Activated CD4-positive, alpha-beta T cell treated with anti-CD3 and anti-CD28 coated beads, Interleukin-2, amount 10 ng/mL, durations not matched to agents 7 days and 5 days (primary cell): ENCODE results near the gene ETV3. TPM values are rescaled to one million over a fixed set of nuclear protein-coding genes. Genes with fewer than 3 reads are reported as not detected.
"Not testable (repeated sequence)": the region's sequence is repeated elsewhere in the genome, so short reads cannot be mapped to it uniquely, and the experiment has no call there.

Experiments used
- CTCF ChIA-PET: fragments of 350-600 bp; sonication (Branson Sonifier 250); formaldehyde crosslinking; loops from one replicate; lab custom pipeline; 2021; ENCODE audit warnings: antibody characterized with exemption; lab: Charles Lee
- POLR2A ChIA-PET: fragments of 350-600 bp; sonication (Branson Sonifier 250); formaldehyde crosslinking; loops from one replicate; lab custom pipeline; 2021; ENCODE audit warnings: antibody characterized with exemption; lab: Charles Lee
- DNase-seq: peaks from one replicate; pipeline ENCODE4 v3.0.0-alpha.2; 2020
- H3K27ac Mint-ChIP-seq: one replicate; pipeline ENCODE4 v1.8.0; 2021; ENCODE audit warnings: mild to moderate bottlenecking, moderate library complexity, mixed read lengths
- H3K27me3 Mint-ChIP-seq: one replicate; pipeline ENCODE4 v1.8.0; 2021; ENCODE audit warnings: mixed read lengths
- H3K36me3 Mint-ChIP-seq: one replicate; pipeline ENCODE4 v1.8.0; 2021; ENCODE audit warnings: low read depth, mixed read lengths
- H3K4me1 Mint-ChIP-seq: one replicate; pipeline ENCODE4 v1.8.0; 2021; ENCODE audit warnings: mixed read lengths
- H3K4me3 Mint-ChIP-seq: one replicate; pipeline ENCODE4 v1.8.0; 2021; ENCODE audit warnings: mild to moderate bottlenecking, moderate library complexity, mixed read lengths
- H3K9me3 Mint-ChIP-seq: one replicate; pipeline ENCODE4 v1.8.0; 2021; ENCODE audit warnings: mixed read lengths
- total RNA-seq, 2 experiments: library from RNA; stranded (reverse); gene quantifications; one replicate each; pipeline ENCODE4 v1.2.3, GENCODE V29; 2021

Gene ETV3
- total RNA-seq, 2 experiments from 2014 or later = 33.3 to 37.5 TPM

DNA sequence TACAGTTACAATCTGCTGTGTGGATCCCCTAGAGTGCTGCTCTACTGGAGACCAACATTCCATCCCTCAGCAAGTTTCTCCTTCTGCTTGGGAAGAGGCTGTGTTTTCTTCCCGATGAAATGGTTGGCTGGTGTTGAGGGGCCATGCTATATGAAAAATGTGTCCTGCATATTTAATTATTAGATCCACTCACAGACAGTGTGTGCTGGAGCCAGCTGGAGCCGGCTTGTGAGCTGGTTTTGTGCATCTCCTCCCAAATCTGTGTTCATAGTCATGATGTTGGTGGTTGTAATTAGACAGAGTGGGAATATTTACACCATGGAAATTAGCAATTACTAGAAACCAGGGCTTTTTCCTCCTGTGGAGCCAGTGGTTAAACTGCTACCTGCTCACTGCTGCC lies 34.4 kb upstream of the ETV3 start:
- H3K9me3 Mint-ChIP-seq, H3K4me1 Mint-ChIP-seq, H3K27ac Mint-ChIP-seq, CTCF ChIA-PET, DNase-seq, H3K36me3 Mint-ChIP-seq, POLR2A ChIA-PET, H3K4me3 Mint-ChIP-seq: not testable (repeated sequence)
- H3K27me3 Mint-ChIP-seq = peaks cover 27% of the 10 kb centered on the region

DNA sequence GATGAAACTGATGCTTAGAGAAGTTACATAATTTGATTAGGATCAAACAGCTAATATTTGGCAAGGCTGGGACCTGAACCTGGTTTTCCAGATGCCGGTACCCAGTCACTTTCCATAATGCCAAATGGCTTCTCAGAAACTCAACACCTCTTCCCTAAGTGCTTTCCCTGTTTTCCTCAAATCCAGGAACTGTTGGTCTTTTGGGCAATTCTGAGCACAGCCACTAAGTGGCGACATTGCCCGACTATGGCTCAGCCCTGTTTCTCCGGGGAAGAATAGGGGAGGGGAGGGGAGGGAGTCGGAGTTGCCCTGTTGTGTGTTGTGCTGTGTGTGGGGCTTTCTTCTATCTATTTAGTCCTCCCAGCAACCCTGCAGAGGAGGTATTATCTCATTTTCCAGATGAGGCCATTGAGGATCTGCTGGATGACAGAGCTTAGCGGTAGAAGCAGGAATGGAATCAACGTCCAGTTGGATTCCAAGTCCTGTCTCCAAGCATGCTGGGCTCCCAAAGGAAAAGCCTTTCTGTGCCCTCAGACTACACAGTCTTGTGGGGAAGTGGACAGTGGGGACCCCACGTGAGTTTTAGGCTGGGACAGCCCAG lies 33.8 kb upstream of the ETV3 start:
- POLR2A ChIA-PET, H3K36me3 Mint-ChIP-seq: not testable (repeated sequence)
- CTCF ChIA-PET = interaction anchor here (1.1 kb wide), 1 partner anchor 82 kb away, joined by 3 read pairs; no protein-coding TSS in a partner anchor

DNA sequence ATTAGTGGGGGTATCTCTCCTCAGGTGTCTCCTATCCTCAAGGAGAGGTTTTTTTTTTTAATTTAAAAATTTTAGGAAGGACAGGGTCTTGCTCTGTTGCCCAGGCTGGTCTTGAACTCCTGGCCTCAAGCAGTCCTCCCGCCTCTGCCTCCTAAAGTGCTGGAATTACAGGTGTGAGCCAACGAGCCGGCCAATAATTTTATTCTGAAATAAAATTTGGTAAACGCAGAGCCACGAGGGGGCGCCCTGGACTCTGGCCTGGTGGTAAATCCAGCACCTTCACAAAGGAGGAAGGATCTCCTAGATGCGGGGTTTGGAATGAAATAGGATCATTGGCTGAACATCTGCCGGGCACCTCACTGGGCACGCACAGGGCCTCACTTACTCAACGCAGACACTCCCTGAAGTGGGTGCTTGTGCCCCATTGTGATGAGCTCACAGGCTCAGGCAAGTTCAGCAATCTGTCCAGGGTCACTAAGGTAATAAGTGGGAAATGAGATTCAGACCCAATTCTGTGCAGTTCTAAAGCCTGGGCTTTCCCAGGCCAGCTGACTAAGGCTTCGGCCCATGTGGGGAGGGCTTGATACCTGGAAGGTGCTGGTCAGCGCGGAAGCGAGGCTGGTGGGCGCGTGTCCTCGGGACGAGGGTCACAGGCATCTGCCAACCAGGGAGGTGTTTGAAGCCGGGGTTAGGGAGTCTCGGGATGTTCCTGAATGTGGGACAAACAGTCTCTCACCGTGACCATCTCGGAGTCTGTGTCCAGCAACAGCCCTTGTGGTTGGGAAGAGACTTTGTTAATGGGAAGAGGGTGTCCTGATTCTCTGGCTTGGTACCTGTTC lies 32.7 kb upstream of the ETV3 start:
- DNase-seq = peak; percentile 53
- no peaks in the 10 kb centered on the region for H3K9me3 Mint-ChIP-seq
- H3K27ac Mint-ChIP-seq = no peak overlapping the region
- no peaks in the 10 kb centered on the region for H3K4me1 Mint-ChIP-seq
- ChIA-PET POLR2A (no interaction called here), CTCF (interaction anchor here (1.1 kb wide), 1 partner anchor 81 kb away, joined by 3 read pairs; no protein-coding TSS in a partner anchor)
- H3K36me3 Mint-ChIP-seq = no peaks in the 10 kb centered on the region
- H3K27me3 Mint-ChIP-seq = peaks cover 19% of the 10 kb centered on the region
- no peak overlapping the region for H3K4me3 Mint-ChIP-seq

More for the DNA sequence above, 33.8 kb upstream of the ETV3 start:
- H3K9me3 Mint-ChIP-seq, H3K4me1 Mint-ChIP-seq, DNase-seq, H3K4me3 Mint-ChIP-seq, H3K27ac Mint-ChIP-seq: not testable (repeated sequence)
- peaks cover 25% of the 10 kb centered on the region for H3K27me3 Mint-ChIP-seq

DNA sequence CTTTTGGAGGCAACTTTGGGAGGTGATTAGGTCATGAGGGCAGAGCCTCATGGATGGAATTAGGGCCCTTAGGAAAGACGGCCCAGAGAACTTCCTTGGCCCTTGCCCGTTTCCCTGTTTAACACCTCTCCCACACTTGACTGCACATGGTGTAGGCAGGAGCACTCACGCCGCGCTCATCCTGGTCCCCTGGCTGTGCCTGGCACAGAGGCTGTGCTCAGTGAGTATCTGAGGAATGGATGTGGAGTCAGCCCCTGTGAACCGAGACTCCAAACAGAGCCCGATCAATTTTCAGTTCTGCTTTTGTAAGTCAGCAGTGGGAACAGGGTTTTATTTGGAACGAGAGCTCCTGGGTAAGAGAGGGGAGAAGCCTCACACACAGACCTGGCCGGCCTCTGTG lies 29.8 kb upstream of the ETV3 start:
- Mint-ChIP-seq H3K27me3 (peaks cover 18% of the 10 kb centered on the region), H3K4me3 (no peak overlapping the region), H3K4me1 (peaks cover 1% of the 10 kb centered on the region), H3K36me3 (no peaks in the 10 kb centered on the region), H3K9me3 (no peaks in the 10 kb centered on the region), H3K27ac (no peak overlapping the region)
- ChIA-PET POLR2A (no interaction called here), CTCF (no interaction called here)
- DNase-seq = no peak

DNA sequence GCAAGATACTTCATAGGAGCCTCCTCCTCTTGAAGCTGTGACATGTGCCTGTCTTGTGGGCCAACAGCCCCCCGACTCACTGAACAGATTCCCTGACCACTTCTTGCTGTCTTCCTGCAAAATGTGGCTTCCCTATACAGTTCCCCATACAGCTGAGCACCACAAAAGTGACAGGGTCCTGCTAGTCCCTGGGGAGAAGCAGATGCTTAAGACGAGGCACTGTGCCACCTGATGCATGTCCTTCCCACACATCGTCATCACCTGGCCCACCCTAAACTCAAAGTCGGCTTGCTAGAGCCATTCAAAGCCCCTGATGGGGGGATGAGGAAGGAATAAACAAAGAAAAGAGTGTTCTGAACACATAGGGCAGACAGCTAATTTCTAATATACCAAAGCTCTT lies 29.2 kb upstream of the ETV3 start:
- Mint-ChIP-seq H3K27me3 (peaks cover 14% of the 10 kb centered on the region), H3K4me1 (peaks cover 1% of the 10 kb centered on the region), H3K4me3 (no peak overlapping the region), H3K9me3 (no peaks in the 10 kb centered on the region), H3K27ac (no peak overlapping the region), H3K36me3 (no peaks in the 10 kb centered on the region)
- POLR2A ChIA-PET = no interaction called here
- no peak for DNase-seq
- CTCF ChIA-PET = interaction anchor here (2.2 kb wide), 1 partner anchor 12 kb away, joined by 6 read pairs; no protein-coding TSS in a partner anchor

DNA sequence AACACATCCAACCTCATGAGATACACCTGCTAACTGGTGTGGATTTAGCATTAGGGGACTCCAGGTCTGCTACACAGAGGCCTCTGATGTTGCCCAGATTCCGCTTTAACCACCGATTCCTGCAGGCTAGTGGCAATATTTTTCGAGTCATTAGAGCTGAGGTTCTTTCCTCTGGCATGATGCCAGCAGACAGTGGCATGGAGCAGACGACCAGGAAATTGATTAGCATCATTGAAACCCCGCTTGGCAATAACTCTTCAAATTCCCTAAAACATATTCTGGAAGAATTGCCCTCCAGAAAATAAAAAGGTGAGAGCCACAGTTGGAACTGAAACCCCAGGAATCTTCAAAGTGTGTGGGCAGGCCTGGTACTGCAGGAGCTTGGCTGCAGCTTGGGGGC lies 28.4 kb upstream of the ETV3 start:
- POLR2A ChIA-PET = no interaction called here
- no peak for DNase-seq
- Mint-ChIP-seq H3K4me1 (peaks cover 1% of the 10 kb centered on the region), H3K27me3 (peaks cover 13% of the 10 kb centered on the region), H3K9me3 (no peaks in the 10 kb centered on the region), H3K4me3 (no peak overlapping the region), H3K36me3 (no peaks in the 10 kb centered on the region), H3K27ac (no peak overlapping the region)
- CTCF ChIA-PET = interaction anchor here (2.2 kb wide), 1 partner anchor 11 kb away, joined by 6 read pairs; no protein-coding TSS in a partner anchor

DNA sequence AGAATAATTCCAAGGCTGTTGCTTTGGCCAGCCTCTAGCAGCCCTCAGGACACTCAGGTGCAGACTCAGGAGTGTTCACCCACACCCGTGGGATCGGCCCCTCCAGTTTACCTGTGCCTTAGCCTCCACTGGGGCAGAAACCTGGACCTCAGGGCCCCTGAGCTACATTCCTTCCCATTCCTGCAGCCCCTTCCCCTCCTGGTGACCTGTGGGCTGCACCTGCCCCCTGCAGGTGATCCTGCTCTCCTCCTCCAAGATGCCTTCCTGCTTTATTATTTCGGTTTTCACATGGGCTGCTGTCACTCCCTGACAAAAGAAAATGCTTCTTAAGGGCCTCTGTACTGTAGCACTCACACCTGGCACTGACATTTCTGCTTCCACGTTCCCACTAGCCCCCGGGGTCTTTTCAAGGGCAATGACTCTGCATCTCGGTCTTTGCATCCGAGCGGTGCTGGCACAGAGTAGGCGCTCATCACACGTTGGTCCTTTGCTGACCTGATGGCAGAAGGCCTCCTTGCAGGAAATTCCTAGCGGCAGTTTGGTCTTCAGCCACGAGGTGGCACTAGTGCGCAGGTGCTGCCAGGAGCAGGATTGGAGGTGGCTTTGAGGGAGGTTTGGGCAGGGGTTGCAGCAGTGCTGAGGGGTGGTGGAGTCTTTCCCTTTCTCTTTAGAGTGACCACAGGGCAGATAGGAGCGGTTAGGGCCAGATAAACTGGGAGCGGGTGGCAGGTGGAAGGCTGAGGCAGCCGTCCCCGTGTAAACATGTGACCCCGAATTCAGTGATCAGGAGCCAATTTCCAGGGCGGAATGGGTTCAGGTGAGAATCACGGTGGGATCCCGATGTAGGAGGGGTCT lies 25.3 kb upstream of the ETV3 start:
- peaks cover 3% of the 10 kb centered on the region for H3K27me3 Mint-ChIP-seq
- POLR2A ChIA-PET = no interaction called here
- no peaks in the 10 kb centered on the region for H3K9me3 Mint-ChIP-seq
- no peak overlapping the region for H3K27ac Mint-ChIP-seq
- DNase-seq = peak; percentile 75
- CTCF ChIA-PET = interaction anchor here (1.1 to 2.2 kb wide), 2 partner anchors 16 to 73 kb away, joined by 3 to 9 read pairs; no protein-coding TSS in a partner anchor
- H3K36me3 Mint-ChIP-seq = no peaks in the 10 kb centered on the region
- no peak overlapping the region for H3K4me3 Mint-ChIP-seq
- H3K4me1 Mint-ChIP-seq = peaks cover 1% of the 10 kb centered on the region

DNA sequence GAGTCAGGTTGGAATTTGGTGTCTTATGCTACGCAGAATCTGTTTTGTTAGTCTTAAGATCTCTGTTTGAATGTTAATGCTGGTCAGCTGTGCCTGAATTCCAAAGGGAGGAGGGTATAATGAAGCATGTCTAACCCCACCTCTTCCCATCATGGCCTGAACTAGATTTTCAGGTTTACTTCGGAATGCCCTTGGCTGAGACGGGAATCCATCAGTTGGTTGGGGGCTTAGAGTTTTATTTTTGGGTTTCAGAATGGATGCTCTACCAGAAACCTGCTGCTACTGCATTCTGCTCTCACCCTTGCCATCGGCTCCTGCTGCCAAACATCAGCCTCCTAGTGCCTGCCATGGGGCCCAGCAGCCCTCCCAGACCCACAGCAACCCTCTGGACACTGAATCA lies 24.1 kb upstream of the ETV3 start:
- H3K9me3 Mint-ChIP-seq = no peaks in the 10 kb centered on the region
- H3K27ac Mint-ChIP-seq = no peak overlapping the region

DNA sequence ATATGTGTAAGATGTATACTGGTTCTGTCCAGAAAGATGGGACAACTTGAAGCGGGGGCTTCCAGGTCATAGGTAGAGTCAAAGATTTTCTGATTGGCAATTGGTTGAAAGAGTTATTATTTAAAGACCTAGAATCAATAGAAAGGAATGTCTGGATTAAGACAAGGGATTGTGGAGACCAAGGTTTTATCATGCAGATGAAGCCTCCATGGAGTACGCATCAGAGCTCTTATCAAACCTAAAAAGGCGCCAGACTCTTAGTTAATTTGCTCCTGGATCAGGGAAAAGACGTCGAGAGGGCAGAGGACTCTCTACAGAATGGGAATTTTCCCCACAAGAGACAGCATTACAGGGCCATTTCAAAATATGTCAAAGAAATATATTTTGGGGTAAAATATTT lies 23.7 kb upstream of the ETV3 start:
- Mint-ChIP-seq H3K36me3 (no peaks in the 10 kb centered on the region), H3K4me3 (no peak overlapping the region), H3K27me3 (peaks cover 17% of the 10 kb centered on the region), H3K9me3 (no peaks in the 10 kb centered on the region), H3K27ac (no peak overlapping the region), H3K4me1 (peaks cover 1% of the 10 kb centered on the region)
- POLR2A ChIA-PET = no interaction called here
- no peak for DNase-seq
- CTCF ChIA-PET = interaction anchor here (2.2 kb wide), 1 partner anchor 71 kb away, joined by 9 read pairs; no protein-coding TSS in a partner anchor

More for the DNA sequence above, 24.1 kb upstream of the ETV3 start:
- DNase-seq = no peak
- Mint-ChIP-seq H3K36me3 (no peaks in the 10 kb centered on the region), H3K4me1 (peaks cover 1% of the 10 kb centered on the region), H3K27me3 (peaks cover 13% of the 10 kb centered on the region), H3K4me3 (no peak overlapping the region)
- ChIA-PET CTCF (interaction anchor here (1.1 to 2.2 kb wide), 2 partner anchors 14 to 72 kb away, joined by 3 to 9 read pairs; no protein-coding TSS in a partner anchor), POLR2A (no interaction called here)

DNA sequence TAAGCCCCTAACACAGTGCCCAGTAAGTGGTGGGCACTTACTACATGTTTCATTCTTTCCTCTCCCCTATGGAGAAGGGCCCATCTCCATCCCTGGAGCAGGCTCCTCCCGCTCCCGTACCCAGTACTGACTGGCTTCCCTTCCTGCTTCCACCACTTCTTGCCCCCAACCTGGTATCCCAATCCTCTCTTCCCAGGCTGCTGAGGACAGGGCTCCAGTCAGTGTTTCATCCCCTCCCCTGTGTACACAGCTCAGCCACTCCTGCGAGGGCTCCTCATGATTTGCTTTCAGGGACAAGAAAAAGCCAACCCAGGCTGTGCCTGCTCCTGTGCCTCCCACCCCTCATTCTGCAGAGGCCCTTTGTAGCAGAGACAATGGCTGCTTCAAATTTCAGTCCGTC lies 20.8 kb upstream of the ETV3 start:
- Mint-ChIP-seq H3K36me3 (no peaks in the 10 kb centered on the region), H3K4me3 (no peak overlapping the region), H3K27ac (no peak overlapping the region), H3K27me3 (peaks cover 24% of the 10 kb centered on the region), H3K9me3 (no peaks in the 10 kb centered on the region), H3K4me1 (peaks cover 11% of the 10 kb centered on the region)
- DNase-seq = no peak
- CTCF ChIA-PET = interaction anchor here (0.6 to 1.5 kb wide), 2 partner anchors 35 to 68 kb away, joined by 3 to 4 read pairs; no protein-coding TSS in a partner anchor
- POLR2A ChIA-PET = no interaction called here

DNA sequence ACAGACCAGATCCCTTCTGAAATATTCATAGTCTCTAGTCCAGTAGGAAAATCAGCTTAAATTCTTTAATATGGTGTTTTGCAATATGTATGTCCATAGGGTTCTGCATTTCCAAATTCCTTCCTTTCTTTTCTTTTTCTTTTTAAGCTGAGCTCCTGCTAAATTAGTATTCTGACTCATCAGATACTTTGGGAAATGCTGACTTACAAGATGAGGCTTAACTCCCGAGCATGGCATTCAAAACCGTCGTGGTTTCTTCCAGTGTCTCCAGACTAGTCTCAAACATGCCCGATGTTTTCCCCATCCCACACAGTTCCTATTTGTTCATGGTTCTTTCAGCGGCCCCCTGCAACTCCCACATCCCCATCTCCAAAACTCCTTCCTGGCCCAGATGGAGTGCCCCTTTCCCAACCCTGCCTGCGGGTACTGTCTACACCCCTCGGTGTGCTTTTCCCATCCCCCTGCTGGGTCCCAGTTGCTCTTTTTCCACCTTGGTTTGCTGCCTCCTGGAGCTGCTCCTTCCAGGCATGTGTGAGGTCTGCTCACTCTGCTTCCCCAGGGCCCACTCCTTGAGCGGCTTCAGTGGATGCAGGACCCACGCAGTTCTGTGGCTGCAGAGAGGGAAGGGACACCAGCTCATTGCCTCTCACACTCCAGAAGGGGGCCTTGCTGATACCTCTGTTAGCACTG lies 19.5 kb upstream of the ETV3 start:
- CTCF ChIA-PET = interaction anchor here (1.2 to 11.8 kb wide), 5 partner anchors 18 to 116 kb away, joined by 3 to 176 read pairs (median 5); partner anchors contain the start of gene ETV3L

More for the DNA sequence above, 19.5 kb upstream of the ETV3 start:
- POLR2A ChIA-PET = no interaction called here
- H3K36me3 Mint-ChIP-seq = no peaks in the 10 kb centered on the region
- H3K4me3 Mint-ChIP-seq = no peak overlapping the region
- H3K27me3 Mint-ChIP-seq = peaks cover 22% of the 10 kb centered on the region
- no peak for DNase-seq
- peaks cover 16% of the 10 kb centered on the region for H3K4me1 Mint-ChIP-seq
- H3K27ac Mint-ChIP-seq = no peak overlapping the region
- H3K9me3 Mint-ChIP-seq = no peaks in the 10 kb centered on the region
